H1 (cell line): Measurements from ENCODE around the gene ZKSCAN8. TPM values are rescaled to one million over a fixed set of nuclear protein-coding genes. Genes with fewer than 3 reads are reported as not detected.
A peak's percentile ranks its signal among the peaks of the same experiment; 100 is the strongest.

Experiments
- BACH1 ChIP-seq: IDR thresholded peaks from 2 replicates; pipeline ENCODE4 v1.6.1; 2012; ENCODE audit warnings: low read length, improper control_type of control experiment
- BCL11A ChIP-seq, 2 experiments: IDR thresholded peaks; one replicate each; pipeline ENCODE4 v1.6.1; 2011; ENCODE audit warnings: low read depth in 2 of 2, low read length in 2 of 2, mild to moderate bottlenecking in 2 of 2
- CBX5 ChIP-seq: fragments of 300-800, 300-1000 bp; sonication (generic); IDR thresholded peaks from 2 replicates; pipeline ENCODE4 v1.7.1; 2016; ENCODE audit warnings: antibody characterized with exemption, low read length, low read depth
- CREB1 ChIP-seq: IDR thresholded peaks from 2 replicates; pipeline ENCODE4 v1.6.1; 2012; ENCODE audit warnings: inconsistent platforms
- CTBP2 ChIP-seq: IDR thresholded peaks from 2 replicates; pipeline ENCODE4 v1.7.0; 2011; ENCODE audit warnings: borderline replicate concordance, mild to moderate bottlenecking, moderate library complexity, mixed read lengths, low read length; ENCODE audit not compliant: insufficient read depth, insufficient read length
- EGR1 ChIP-seq: IDR thresholded peaks from 2 replicates; pipeline ENCODE4 v1.6.1; 2011; ENCODE audit warnings: low read depth, low read length, borderline replicate concordance
- GABPA ChIP-seq: IDR thresholded peaks from 2 replicates; pipeline ENCODE4 v1.6.1; 2011; ENCODE audit warnings: mild to moderate bottlenecking, low read length, moderate library complexity, borderline replicate concordance; ENCODE audit not compliant: insufficient read depth
- JUN ChIP-seq: IDR thresholded peaks from 2 replicates; pipeline ENCODE4 v1.6.1; 2011; ENCODE audit warnings: low read depth, mild to moderate bottlenecking, improper control_type of control experiment, low read length
- KDM4A ChIP-seq: IDR thresholded peaks from one replicate; pipeline ENCODE4 v1.7.1; 2012; ENCODE audit warnings: low read depth, mild to moderate bottlenecking, moderate library complexity, low read length, inconsistent platforms; ENCODE audit not compliant: severe bottlenecking
- KDM5A ChIP-seq: fragments of 200-600 bp; IDR thresholded peaks from 2 replicates; pipeline ENCODE4 v1.7.1; 2012; ENCODE audit warnings: mild to moderate bottlenecking, low read length, inconsistent platforms, mixed read lengths
- MAFK ChIP-seq: IDR thresholded peaks from 2 replicates; pipeline ENCODE4 v1.6.1; 2012; ENCODE audit warnings: low read depth, mild to moderate bottlenecking, improper control_type of control experiment, low read length
- POLR2AphosphoS5 ChIP-seq: IDR thresholded peaks from 2 replicates; pipeline ENCODE4 v1.6.1; 2011; ENCODE audit warnings: low read depth, low read length
- RAD21 ChIP-seq, 2 experiments: IDR thresholded peaks in 1 of 2; conservative IDR thresholded peaks in 1 of 2; 2 replicates each; pipeline ENCODE4 v1.6.1; 2011; ENCODE audit warnings: low read depth in 2 of 2, low read length in 2 of 2, improper control_type of control experiment in 1 of 2, inconsistent platforms in 1 of 2, mild to moderate bottlenecking in 1 of 2, moderate library complexity in 1 of 2
- RFX5 ChIP-seq: IDR thresholded peaks from 2 replicates; pipeline ENCODE4 v1.6.1; 2011; ENCODE audit warnings: low read depth, low read length, improper control_type of control experiment, borderline replicate concordance
- RXRA ChIP-seq: IDR thresholded peaks from 2 replicates; pipeline ENCODE4 v1.6.1; 2011; ENCODE audit warnings: low read depth, mild to moderate bottlenecking, low read length, moderate library complexity; ENCODE audit not compliant: insufficient read depth
- SP1 ChIP-seq: IDR thresholded peaks from 2 replicates; pipeline ENCODE4 v1.6.1; 2011; ENCODE audit warnings: low read depth, low read length
- SP4 ChIP-seq: IDR thresholded peaks from 2 replicates; pipeline ENCODE4 v1.6.1; 2012; ENCODE audit warnings: low read length, inconsistent platforms
- SRF ChIP-seq: IDR thresholded peaks from 2 replicates; pipeline ENCODE4 v1.6.1; 2011; ENCODE audit warnings: mild to moderate bottlenecking, low read depth, low read length, moderate library complexity
- TCF12 ChIP-seq: IDR thresholded peaks from 2 replicates; pipeline ENCODE4 v1.6.1; 2011; ENCODE audit warnings: low read depth, mild to moderate bottlenecking, low read length
- USF2 ChIP-seq: IDR thresholded peaks from 2 replicates; pipeline ENCODE4 v1.6.1; 2011; ENCODE audit warnings: low read length, improper control_type of control experiment
- polyA plus RNA-seq, 7 experiments: library from polyadenylated mRNA; depleted of rRNA in 3 of 7; stranded (reverse) in 5 of 7; unstranded in 2 of 7; fragments of >200 nt in 5 of 7; fragments of 200-250 nt in 2 of 7; gene quantifications; 1 replicate in 5 of 7; 2 replicates in 1 of 7; 4 replicates in 1 of 7; pipeline versions ENCODE4 v1.2.1 to v1.2.3, GENCODE V29; 2011 to 2013; ENCODE audit warnings: missing spikeins in 2 of 7, mixed read lengths in 2 of 7
- total RNA-seq: library from RNA; stranded (reverse); fragmentation: NEBNext Ultra II Directional; extraction: Animal tissue kit (Norgen Biotek cat#: 25700); gene quantifications from 2 replicates; pipeline ENCODE4 v1.2.1, GENCODE V29; 2021
- TF ChIP-seq, protein P1 (sequence below): IDR thresholded peaks from 2 replicates; pipeline ENCODE4 v1.6.1; 2012; ENCODE audit warnings: low read length, inconsistent platforms

ZKSCAN8 gene
- total and polyA plus RNA-seq, 2 of the 8 experiments (the other 6 are each of a cell fraction or from before 2014, with no cell fraction given) = 10.7 to 24.1 TPM

- peak; percentile 92 for TF ChIP-seq KDM4A
- peak; percentile 42; the same call in 1 of the 2 replicates for TF ChIP-seq EGR1
- TF ChIP-seq RAD21 (IDR thresholded peaks at IDR 0.05 in 1 of 2, conservative IDR thresholded peaks at IDR 0.05 in 1 of 2; ENCODE audit: low read depth in 2 of 2, low read length in 2 of 2) = peak; percentile 22 to 23; a peak in 2 of 4 replicates
- TF ChIP-seq SP1 = peak; percentile 49; the same call in 1 of the 2 replicates
- no peak for TF ChIP-seq MAFK
- no peak for TF ChIP-seq BACH1
- TF ChIP-seq SP4 = no peak
- TF ChIP-seq POLR2AphosphoS5 = peak; percentile 29
- peak; percentile 98 for TF ChIP-seq GABPA
- TF ChIP-seq CBX5 = no peak
- TF ChIP-seq CTBP2 = peak; percentile 45
- TF ChIP-seq, protein P1, sequence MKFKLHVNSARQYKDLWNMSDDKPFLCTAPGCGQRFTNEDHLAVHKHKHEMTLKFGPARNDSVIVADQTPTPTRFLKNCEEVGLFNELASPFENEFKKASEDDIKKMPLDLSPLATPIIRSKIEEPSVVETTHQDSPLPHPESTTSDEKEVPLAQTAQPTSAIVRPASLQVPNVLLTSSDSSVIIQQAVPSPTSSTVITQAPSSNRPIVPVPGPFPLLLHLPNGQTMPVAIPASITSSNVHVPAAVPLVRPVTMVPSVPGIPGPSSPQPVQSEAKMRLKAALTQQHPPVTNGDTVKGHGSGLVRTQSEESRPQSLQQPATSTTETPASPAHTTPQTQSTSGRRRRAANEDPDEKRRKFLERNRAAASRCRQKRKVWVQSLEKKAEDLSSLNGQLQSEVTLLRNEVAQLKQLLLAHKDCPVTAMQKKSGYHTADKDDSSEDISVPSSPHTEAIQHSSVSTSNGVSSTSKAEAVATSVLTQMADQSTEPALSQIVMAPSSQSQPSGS = peak; percentile 75; the same call in 1 of the 2 replicates
- peak; percentile 53; the same call in 1 of the 2 replicates for TF ChIP-seq CREB1
- TF ChIP-seq USF2 = no peak
- no peak for TF ChIP-seq BCL11A (IDR thresholded peaks at IDR 0.05; ENCODE audit: low read depth in 2 of 2, low read length in 2 of 2)
- TF ChIP-seq SRF = peak; percentile 64
- no peak for TF ChIP-seq RFX5
- no peak for TF ChIP-seq RXRA
- TF ChIP-seq JUN = 0 out of 2 replicates have a peak, but pooled peaks have one; percentile 18
- TF ChIP-seq KDM5A = peak; percentile 76
- TF ChIP-seq TCF12 = peak; percentile 48; the same call in 1 of the 2 replicates
These were observed 4.8 kb upstream of the ZKSCAN8 start (continued) for GRCh38 chr6:28136585-28137504.
